Sigmoid colon (tissue), 4 donors: Measurements from ENCODE around the gene SBK1.
"Not testable (repeated sequence)": the region's sequence is repeated elsewhere in the genome, so short reads cannot be mapped to it uniquely, and the experiment has no call there.

Source experiments
- EP300 ChIP-seq, 4 donors: sonication (generic); formaldehyde crosslinking; IDR thresholded peaks; one replicate each; pipeline ENCODE4 v1.6.1; 2017; ENCODE audit warnings: antibody characterized with exemption in 4 of 4
- POLR2A ChIP-seq, 2 donors: fragments of 450-650 bp; IDR thresholded peaks; one replicate each; pipeline ENCODE4 v1.6.1; 2016; ENCODE audit warnings: antibody characterized with exemption in 2 of 2, mild to moderate bottlenecking in 2 of 2, moderate library complexity in 2 of 2
- POLR2AphosphoS5 ChIP-seq, 4 donors: sonication (generic); formaldehyde crosslinking; IDR thresholded peaks; one replicate each; pipeline ENCODE4 v1.6.1; 2017; ENCODE audit warnings: antibody characterized with exemption in 4 of 4
- TF ChIP-seq, protein P1 (sequence below), 4 experiments: fragments of 450-650 bp in 3 of 4; fragments of 200-600 bp in 1 of 4; IDR thresholded peaks; one replicate each; pipeline ENCODE4 v1.5.1; 2016 to 2019; ENCODE audit warnings: antibody characterized with exemption in 4 of 4, mild to moderate bottlenecking in 3 of 4, moderate library complexity in 2 of 4

DNA sequence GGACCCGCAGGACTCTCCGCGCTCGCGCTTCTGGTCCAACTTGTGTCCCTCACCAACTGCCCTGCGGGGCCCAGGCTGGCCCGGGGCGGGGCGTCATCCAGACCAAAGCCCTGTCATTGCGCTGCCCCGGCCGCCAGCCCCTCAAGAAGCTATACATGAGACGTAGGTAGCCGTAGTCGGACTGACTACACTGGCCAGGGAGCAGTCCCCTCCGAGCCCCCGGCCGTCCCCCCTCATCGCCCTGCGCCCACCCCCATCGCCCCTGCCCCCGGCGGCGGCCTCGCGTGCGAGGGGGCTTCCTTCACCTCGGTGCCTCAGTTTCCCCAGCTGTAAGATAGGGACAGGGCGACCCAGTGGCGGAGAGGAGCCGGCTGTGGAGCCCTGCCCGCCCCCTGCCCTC lies 75.6 kb downstream of the SBK1 start:
- not testable (repeated sequence) for TF ChIP-seq EP300, POLR2A, POLR2AphosphoS5 (IDR thresholded peaks at IDR 0.05)
- TF ChIP-seq, protein P1, sequence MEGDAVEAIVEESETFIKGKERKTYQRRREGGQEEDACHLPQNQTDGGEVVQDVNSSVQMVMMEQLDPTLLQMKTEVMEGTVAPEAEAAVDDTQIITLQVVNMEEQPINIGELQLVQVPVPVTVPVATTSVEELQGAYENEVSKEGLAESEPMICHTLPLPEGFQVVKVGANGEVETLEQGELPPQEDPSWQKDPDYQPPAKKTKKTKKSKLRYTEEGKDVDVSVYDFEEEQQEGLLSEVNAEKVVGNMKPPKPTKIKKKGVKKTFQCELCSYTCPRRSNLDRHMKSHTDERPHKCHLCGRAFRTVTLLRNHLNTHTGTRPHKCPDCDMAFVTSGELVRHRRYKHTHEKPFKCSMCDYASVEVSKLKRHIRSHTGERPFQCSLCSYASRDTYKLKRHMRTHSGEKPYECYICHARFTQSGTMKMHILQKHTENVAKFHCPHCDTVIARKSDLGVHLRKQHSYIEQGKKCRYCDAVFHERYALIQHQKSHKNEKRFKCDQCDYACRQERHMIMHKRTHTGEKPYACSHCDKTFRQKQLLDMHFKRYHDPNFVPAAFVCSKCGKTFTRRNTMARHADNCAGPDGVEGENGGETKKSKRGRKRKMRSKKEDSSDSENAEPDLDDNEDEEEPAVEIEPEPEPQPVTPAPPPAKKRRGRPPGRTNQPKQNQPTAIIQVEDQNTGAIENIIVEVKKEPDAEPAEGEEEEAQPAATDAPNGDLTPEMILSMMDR (IDR thresholded peaks at IDR 0.05) = not testable (repeated sequence)
